Body of pancreas (tissue), 4 donors: ENCODE data around the gene TCF7L1. TPM values are rescaled to one million over a fixed set of nuclear protein-coding genes. Genes with fewer than 3 reads are reported as not detected.

Experiments used
- ATAC-seq: fragments of 150-250 bp; one replicate; pipeline ENCODE4 v1.9.1; 2016
- DNase-seq, 4 donors: peaks; one replicate each; pipeline ENCODE4 v3.0.0-alpha.2; 2019
- H3K27ac ChIP-seq, 4 donors: fragments of 200-600 bp; sonication (generic); 1 replicate in 3 of 4; 2 replicates in 1 of 4; pipeline versions ENCODE4 v1.5.1 to v1.6.1; 2016 to 2019; ENCODE audit warnings: mild to moderate bottlenecking in 1 of 4, mixed read lengths in 1 of 4, moderate library complexity in 1 of 4
- H3K27me3 ChIP-seq, 2 donors: fragments of 200-600 bp; sonication (generic); one replicate each; pipeline ENCODE4 v1.6.0; 2016; ENCODE audit warnings: mild to moderate bottlenecking in 1 of 2
- H3K36me3 ChIP-seq, 2 donors: fragments of 200-600 bp; sonication (generic); replicated peaks in 1 of 2; 2 replicates each; pipeline ENCODE4 v1.5.1; 2016; ENCODE audit warnings: low read depth in 2 of 2; ENCODE audit not compliant: insufficient read depth in 1 of 2
- H3K4me1 ChIP-seq: fragments of 200-600 bp; sonication (generic); one replicate; pipeline ENCODE4 v1.6.0; 2016
- H3K4me3 ChIP-seq, 2 donors: fragments of 200-600 bp; sonication (generic); 1 replicate in 1 of 2; 2 replicates in 1 of 2; pipeline ENCODE4 v1.5.1; 2016 to 2019
- H3K9me3 ChIP-seq, 3 donors: fragments of 200-600 bp; sonication (generic); 1 replicate in 2 of 3; 2 replicates in 1 of 3; pipeline ENCODE4 v1.5.1; 2016
- CTCF ChIP-seq, 7 experiments: fragments of 450-650 bp in 4 of 7; fragments of 200-600 bp in 3 of 7; sonication (generic) in 3 of 7; IDR thresholded peaks; one replicate each; pipeline ENCODE4 v1.5.1; 2016 to 2019; ENCODE audit warnings: antibody characterized with exemption in 7 of 7
- POLR2A ChIP-seq, 3 donors: fragments of 450-650 bp; IDR thresholded peaks; one replicate each; pipeline ENCODE4 v1.6.1; 2016; ENCODE audit warnings: antibody characterized with exemption in 3 of 3, mild to moderate bottlenecking in 2 of 3
- WGBS, 2 donors: methylation state at CpG; one replicate each; pipeline ENCODE4 v1.1.5; 2017; 5-methylcytosine and 5-hydroxymethylcytosine counted together
- intact Hi-C: fragments of 100-400 bp; cut with DNase I; formaldehyde crosslinking; loops from one replicate; pipeline ENCODE4 v1.15.1; 2023
- total RNA-seq, 2 donors: library from RNA; depleted of rRNA; stranded (reverse); fragments of >200 nt; gene quantifications; one replicate each; pipeline ENCODE4 v1.1.0, GENCODE V29; 2016

TCF7L1 gene
- total RNA-seq, 2 donors from 2014 or later, result 2.1 to 4.3 TPM

GRCh38 chr2:85163675-85164074 lies 30.5 kb downstream of the TCF7L1 start:
- Histone ChIP-seq H3K4me1 (peaks cover 5% of the 10 kb centered on the region), H3K9me3 (no peaks in the 10 kb centered on the region), H3K4me3 (no peak overlapping the region), H3K27me3 (no peaks in the 10 kb centered on the region), H3K27ac (no peak overlapping the region), H3K36me3 (no peaks in the 10 kb centered on the region)
- intact Hi-C loops, result no loop called here
- DNase-seq (no peak), ATAC-seq (no peak)
- 82 to 88% methylated on average over 3 of the region's 3 CpGs for WGBS, 2 donors
- no peak for TF ChIP-seq CTCF (IDR thresholded peaks at IDR 0.05)
- no peak for TF ChIP-seq POLR2A (IDR thresholded peaks at IDR 0.05)

- no peak overlapping the region for H3K27ac ChIP-seq
- DNase-seq (no peak), ATAC-seq (no peak)
- 82 to 83% methylated on average over 8 of the region's 8 CpGs for WGBS, 2 donors
- H3K4me3 ChIP-seq, result no peak overlapping the region
- H3K36me3 ChIP-seq, result no peaks in the 10 kb centered on the region
- TF ChIP-seq POLR2A (IDR thresholded peaks at IDR 0.05) (no peak), CTCF (IDR thresholded peaks at IDR 0.05) (no peak)
- intact Hi-C loops, result no loop called here
- H3K4me1 ChIP-seq, result peaks cover under 1% of the 10 kb centered on the region
- H3K9me3 ChIP-seq, result no peaks in the 10 kb centered on the region
- no peaks in the 10 kb centered on the region for H3K27me3 ChIP-seq
Observed at GRCh38 chr2:85164145-85164569, 31.0 kb downstream of the TCF7L1 start.

GRCh38 chr2:85165088-85165690 lies 32.0 kb downstream of the TCF7L1 start:
- TF ChIP-seq POLR2A (IDR thresholded peaks at IDR 0.05) (no peak), CTCF (IDR thresholded peaks at IDR 0.05) (no peak)
- Histone ChIP-seq H3K9me3 (no peaks in the 10 kb centered on the region), H3K36me3 (no peaks in the 10 kb centered on the region), H3K27me3 (no peaks in the 10 kb centered on the region), H3K4me1 (no peaks in the 10 kb centered on the region), H3K27ac (no peak overlapping the region), H3K4me3 (no peak overlapping the region)
- intact Hi-C loops, result no loop called here
- no peak for ATAC-seq
- DNase-seq, result no peak
- WGBS, 2 donors, result 73 to 78% methylated on average over 9 of the region's 9 CpGs

DNA sequence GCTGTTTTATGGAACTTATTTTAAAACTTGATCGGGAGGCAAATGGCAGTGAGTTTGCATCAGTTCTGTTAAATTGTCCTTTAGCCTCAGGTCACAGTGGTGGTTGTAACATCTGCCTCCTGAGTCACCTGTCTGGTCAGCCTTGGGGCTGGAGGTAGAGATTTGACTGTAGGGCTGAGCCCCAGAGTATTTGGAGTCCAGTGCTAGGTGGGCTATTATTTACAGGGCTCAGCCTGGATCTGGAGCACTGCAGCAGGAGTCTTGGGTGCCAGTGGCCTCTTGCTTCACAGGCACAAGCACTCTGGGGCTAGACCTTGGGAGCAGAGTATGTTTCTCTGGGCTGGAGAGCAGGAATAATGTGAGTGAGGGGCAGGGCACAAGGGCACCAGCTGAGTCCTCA lies 32.8 kb downstream of the TCF7L1 start:
- Histone ChIP-seq H3K27ac (no peak overlapping the region), H3K4me3 (no peak overlapping the region), H3K27me3 (no peaks in the 10 kb centered on the region), H3K36me3 (no peaks in the 10 kb centered on the region), H3K4me1 (no peaks in the 10 kb centered on the region), H3K9me3 (no peaks in the 10 kb centered on the region)
- WGBS, 2 donors, result 92 to 100% methylated on average over 1 of the region's 1 CpG
- TF ChIP-seq POLR2A (IDR thresholded peaks at IDR 0.05) (no peak), CTCF (IDR thresholded peaks at IDR 0.05) (no peak)
- ATAC-seq (no peak), DNase-seq (no peak)
- intact Hi-C loops, result no loop called here

DNA sequence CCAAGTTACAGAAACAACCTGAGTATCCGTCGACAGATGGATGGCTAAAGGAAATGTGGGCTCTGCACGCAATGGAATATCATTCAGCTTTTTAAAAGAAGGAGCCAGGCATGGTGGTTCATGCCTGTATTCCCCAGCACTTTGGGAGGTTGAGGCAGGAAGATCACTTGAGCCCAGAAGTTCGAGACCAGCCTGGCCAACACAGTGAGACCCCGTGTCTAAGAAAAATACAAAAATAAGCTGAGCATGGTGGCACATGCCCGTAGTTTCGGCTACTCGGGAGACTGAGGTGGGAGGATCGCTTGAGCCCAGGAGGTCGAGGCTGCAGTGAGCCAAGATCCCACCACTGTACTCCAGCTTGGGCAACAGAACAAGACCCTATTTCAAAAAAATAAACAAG lies 34.3 kb downstream of the TCF7L1 start:
- Histone ChIP-seq H3K4me3 (no peak overlapping the region), H3K27me3 (no peaks in the 10 kb centered on the region), H3K9me3 (no peaks in the 10 kb centered on the region), H3K4me1 (no peaks in the 10 kb centered on the region), H3K36me3 (no peaks in the 10 kb centered on the region), H3K27ac (no peak overlapping the region)
- ATAC-seq (no peak), DNase-seq (no peak)
- no peak for TF ChIP-seq POLR2A (IDR thresholded peaks at IDR 0.05)
- no peak for TF ChIP-seq CTCF (IDR thresholded peaks at IDR 0.05)
- WGBS, 2 donors, result 92 to 95% methylated on average over 10 of the region's 10 CpGs
- intact Hi-C loops, result no loop called here
